ENCODE results near the gene ADPRHL1.

DNA sequence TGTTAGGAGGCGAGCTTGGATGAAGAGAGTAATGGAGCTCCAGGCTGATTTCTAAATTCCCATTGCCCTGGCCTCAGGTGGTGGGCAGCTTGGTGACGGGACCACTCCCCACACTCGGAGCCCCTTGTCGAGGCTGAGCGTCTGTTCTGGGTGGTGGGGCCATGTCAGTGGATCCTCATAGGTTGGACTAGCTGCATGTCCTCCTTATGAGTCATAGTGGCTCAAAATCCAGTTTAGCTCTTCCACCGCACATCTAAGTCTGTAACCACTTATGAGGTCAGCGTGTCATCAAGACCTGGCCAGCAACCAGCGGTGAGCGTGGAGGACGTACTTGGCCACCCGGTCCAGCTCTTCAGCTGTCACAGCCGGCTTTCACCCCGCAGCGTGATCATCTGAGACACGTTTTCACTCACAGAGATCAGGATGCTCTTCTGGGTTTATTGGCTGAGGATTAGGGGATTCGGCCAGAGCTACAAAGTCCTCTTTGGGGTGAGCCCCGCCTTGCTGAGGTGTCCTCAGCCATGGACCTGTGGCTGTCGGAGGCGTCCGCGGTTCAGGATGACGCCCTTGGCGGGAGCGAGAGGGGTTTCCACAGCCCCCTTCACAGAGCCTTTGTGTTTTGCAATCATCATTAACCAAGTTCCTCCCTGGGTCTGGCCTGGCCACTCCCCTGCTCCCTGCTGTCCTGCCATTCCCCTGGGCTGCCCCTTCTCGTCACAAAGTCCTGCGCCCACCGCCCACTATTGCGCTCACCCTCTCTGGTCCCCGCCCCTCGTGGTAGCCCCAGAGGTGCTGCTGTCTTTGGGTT, 41.9 kb downstream of the ADPRHL1 start:
- TF ChIP-seq, protein P1, sequence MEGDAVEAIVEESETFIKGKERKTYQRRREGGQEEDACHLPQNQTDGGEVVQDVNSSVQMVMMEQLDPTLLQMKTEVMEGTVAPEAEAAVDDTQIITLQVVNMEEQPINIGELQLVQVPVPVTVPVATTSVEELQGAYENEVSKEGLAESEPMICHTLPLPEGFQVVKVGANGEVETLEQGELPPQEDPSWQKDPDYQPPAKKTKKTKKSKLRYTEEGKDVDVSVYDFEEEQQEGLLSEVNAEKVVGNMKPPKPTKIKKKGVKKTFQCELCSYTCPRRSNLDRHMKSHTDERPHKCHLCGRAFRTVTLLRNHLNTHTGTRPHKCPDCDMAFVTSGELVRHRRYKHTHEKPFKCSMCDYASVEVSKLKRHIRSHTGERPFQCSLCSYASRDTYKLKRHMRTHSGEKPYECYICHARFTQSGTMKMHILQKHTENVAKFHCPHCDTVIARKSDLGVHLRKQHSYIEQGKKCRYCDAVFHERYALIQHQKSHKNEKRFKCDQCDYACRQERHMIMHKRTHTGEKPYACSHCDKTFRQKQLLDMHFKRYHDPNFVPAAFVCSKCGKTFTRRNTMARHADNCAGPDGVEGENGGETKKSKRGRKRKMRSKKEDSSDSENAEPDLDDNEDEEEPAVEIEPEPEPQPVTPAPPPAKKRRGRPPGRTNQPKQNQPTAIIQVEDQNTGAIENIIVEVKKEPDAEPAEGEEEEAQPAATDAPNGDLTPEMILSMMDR (IDR thresholded peaks at IDR 0.05; ENCODE audit: low read depth, low read length, missing input control) = no peak
- TF ChIP-seq, protein P2, sequence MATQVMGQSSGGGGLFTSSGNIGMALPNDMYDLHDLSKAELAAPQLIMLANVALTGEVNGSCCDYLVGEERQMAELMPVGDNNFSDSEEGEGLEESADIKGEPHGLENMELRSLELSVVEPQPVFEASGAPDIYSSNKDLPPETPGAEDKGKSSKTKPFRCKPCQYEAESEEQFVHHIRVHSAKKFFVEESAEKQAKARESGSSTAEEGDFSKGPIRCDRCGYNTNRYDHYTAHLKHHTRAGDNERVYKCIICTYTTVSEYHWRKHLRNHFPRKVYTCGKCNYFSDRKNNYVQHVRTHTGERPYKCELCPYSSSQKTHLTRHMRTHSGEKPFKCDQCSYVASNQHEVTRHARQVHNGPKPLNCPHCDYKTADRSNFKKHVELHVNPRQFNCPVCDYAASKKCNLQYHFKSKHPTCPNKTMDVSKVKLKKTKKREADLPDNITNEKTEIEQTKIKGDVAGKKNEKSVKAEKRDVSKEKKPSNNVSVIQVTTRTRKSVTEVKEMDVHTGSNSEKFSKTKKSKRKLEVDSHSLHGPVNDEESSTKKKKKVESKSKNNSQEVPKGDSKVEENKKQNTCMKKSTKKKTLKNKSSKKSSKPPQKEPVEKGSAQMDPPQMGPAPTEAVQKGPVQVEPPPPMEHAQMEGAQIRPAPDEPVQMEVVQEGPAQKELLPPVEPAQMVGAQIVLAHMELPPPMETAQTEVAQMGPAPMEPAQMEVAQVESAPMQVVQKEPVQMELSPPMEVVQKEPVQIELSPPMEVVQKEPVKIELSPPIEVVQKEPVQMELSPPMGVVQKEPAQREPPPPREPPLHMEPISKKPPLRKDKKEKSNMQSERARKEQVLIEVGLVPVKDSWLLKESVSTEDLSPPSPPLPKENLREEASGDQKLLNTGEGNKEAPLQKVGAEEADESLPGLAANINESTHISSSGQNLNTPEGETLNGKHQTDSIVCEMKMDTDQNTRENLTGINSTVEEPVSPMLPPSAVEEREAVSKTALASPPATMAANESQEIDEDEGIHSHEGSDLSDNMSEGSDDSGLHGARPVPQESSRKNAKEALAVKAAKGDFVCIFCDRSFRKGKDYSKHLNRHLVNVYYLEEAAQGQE (IDR thresholded peaks at IDR 0.05) = no peak
- no peak for TF ChIP-seq HNF4A (conservative IDR thresholded peaks at IDR 0.05)
- no peak for TF ChIP-seq RAD21 (IDR thresholded peaks at IDR 0.05)
- TF ChIP-seq SP1 (IDR thresholded peaks at IDR 0.05) = no peak
- TF ChIP-seq TAF1 (conservative IDR thresholded peaks at IDR 0.05) = no peak
- TF ChIP-seq MAX (IDR thresholded peaks at IDR 0.05) = no peak
- TF ChIP-seq JUND (IDR thresholded peaks at IDR 0.05) = no peak
- TF ChIP-seq, protein P3, sequence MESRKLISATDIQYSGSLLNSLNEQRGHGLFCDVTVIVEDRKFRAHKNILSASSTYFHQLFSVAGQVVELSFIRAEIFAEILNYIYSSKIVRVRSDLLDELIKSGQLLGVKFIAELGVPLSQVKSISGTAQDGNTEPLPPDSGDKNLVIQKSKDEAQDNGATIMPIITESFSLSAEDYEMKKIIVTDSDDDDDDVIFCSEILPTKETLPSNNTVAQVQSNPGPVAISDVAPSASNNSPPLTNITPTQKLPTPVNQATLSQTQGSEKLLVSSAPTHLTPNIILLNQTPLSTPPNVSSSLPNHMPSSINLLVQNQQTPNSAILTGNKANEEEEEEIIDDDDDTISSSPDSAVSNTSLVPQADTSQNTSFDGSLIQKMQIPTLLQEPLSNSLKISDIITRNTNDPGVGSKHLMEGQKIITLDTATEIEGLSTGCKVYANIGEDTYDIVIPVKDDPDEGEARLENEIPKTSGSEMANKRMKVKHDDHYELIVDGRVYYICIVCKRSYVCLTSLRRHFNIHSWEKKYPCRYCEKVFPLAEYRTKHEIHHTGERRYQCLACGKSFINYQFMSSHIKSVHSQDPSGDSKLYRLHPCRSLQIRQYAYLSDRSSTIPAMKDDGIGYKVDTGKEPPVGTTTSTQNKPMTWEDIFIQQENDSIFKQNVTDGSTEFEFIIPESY (IDR thresholded peaks at IDR 0.05) = no peak
- no peak for TF ChIP-seq FOXA1 (IDR thresholded peaks at IDR 0.05)
- no peak for TF ChIP-seq YY1 (IDR thresholded peaks at IDR 0.05)
- TF ChIP-seq GABPA (IDR thresholded peaks at IDR 0.05 in 1 of 2, conservative IDR thresholded peaks at IDR 0.05 in 1 of 2) = no peak
- TF ChIP-seq, protein P4, sequence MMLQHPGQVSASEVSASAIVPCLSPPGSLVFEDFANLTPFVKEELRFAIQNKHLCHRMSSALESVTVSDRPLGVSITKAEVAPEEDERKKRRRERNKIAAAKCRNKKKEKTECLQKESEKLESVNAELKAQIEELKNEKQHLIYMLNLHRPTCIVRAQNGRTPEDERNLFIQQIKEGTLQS (IDR thresholded peaks at IDR 0.05) = no peak
